ENCODE results near the gene KCNK3.

KCNK3 gene

GRCh38 chr2:26691881-26692278 lies 642 bp upstream of the KCNK3 start:
- peak; percentile 53 for DNase-seq

- peak; percentile 74 for DNase-seq
Observed at GRCh38 chr2:26692897-26693849, 651 bp downstream of the KCNK3 start.

DNA sequence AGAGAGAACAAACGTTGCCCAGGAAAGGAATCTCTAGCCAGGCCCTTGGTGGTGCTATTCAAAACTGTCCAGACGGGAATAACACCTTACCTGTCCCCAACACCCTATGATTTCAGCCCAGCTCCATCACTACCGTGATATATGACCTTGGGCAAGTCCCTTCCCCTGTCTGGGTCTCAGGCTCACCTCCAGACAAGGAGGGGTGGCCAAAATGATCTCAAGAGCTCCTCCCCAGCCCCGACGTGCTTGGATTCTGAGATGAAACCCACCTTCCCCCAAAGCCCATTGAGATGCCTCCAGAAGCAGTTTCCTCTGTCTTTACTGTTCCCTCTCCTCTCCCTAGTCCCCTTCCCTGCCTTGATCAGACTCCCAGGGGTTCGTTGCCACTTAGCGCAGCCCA lies 1.5 kb downstream of the KCNK3 start:
- no peak for DNase-seq

GRCh38 chr2:26696351-26696816 lies 3.9 kb downstream of the KCNK3 start:
- DNase-seq: no peak

DNA sequence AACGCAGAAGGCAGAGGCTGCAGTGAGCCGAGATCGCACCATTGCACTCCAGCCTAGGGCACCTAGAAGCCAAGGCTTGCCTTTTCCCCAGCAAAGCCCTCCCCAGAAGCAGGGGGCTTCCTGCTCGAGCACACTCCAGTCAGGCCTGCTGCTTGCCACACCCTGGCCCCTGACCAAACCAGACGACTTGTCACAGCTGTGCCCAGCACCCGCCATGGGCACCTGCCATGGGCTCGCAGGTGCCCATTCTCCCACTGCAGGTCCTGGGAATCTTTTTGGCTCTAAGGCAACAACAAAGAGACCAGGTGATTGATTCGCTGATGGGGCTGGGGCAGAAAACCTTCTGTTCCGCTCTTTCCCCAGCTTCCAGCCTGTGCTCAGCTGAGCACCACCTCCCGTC lies 4.9 kb downstream of the KCNK3 start:
- no peak for DNase-seq

- no peak for DNase-seq
Observed at GRCh38 chr2:26699295-26699694, 6.8 kb downstream of the KCNK3 start.

DNA sequence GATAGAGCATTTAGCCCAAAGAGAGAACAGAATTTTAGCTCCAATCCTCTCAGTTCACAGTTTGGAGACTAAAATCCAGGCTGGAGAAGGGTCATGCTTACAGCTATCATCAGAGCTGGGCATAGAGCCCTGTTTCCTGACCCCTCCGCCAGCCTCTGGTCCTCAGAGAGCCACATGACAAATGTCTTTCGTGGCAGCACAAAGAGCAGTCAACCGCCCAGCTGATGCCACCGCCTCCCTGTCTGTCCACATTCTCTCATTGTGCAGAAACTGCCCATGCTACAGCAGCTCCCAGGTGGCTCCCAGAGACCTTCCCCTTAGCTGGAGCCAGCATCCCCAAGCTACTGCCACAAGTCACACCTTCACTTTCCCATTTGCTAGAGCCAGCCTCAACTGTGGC lies 7.6 kb downstream of the KCNK3 start:
- DNase-seq: no peak

- no peak for DNase-seq
Observed at GRCh38 chr2:26701596-26701995, 9.1 kb downstream of the KCNK3 start.

DNA sequence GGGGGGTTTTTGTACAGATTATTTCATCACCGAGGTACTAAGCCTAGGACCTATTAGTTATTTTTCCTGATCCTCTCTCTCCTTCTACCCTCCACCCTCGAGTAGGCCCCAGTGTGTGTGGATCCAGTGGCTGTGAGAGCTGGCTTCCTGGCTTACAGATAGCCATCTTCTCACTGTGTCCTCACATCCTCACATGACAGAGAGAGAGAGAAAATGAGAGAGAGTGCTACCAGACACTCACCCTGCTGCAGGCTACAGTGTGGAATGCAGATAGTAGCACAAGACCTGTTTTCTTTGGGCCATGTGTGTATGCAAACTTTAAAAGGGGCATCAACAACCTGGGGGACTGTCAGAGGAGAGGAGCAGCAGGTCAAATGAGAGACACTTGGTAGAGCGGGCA lies 9.5 kb downstream of the KCNK3 start:
- no peak for DNase-seq

DNA sequence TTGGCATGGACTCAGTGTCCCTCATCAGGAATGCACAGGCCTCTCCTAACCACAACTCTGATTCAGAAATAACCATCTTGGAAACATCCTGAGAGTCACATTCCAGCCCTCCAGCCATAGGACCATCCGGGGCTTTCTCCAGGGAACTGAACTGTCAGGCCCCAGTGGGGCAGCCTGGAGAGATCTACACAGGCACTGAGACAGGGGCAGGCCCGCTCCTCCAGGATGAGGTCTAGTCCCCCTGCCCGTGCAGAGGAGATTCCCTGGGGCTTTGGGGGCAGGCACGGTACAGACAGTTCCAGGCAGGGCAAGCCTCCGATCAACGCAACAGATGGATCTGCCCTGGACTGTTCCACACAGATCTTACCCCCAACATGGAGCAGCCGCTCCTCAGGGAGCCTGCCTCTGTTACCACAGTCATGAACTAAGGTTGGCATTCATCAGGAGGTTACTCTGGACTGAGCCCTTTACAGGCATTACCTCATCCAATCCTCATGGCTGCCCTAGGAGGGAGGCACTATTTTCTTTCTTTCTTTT lies 12.0 kb downstream of the KCNK3 start:
- DNase-seq: no peak

- DNase-seq: no peak
Observed at GRCh38 chr2:26705126-26705525, 12.6 kb downstream of the KCNK3 start.

DNA sequence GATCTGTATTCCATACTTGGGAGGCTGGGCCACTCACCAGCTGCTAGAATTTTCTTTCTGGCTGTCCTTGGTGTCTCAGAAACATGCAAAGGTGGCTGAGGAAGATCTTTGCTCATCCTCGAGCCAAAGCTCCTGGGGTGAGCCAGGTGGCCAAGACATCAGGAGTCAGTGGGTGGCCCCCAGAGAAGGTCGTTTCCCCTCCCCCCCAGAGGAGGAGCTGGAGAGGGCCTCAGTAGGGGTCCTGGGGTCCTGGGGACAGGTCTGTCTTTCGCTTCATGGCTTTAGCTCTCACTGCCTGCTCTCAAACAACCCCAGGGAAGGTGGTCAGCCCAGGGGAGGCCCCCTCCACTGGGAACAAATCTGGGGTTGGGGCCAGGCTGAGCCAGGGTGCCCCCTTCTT lies 13.6 kb downstream of the KCNK3 start:
- no peak for DNase-seq

DNA sequence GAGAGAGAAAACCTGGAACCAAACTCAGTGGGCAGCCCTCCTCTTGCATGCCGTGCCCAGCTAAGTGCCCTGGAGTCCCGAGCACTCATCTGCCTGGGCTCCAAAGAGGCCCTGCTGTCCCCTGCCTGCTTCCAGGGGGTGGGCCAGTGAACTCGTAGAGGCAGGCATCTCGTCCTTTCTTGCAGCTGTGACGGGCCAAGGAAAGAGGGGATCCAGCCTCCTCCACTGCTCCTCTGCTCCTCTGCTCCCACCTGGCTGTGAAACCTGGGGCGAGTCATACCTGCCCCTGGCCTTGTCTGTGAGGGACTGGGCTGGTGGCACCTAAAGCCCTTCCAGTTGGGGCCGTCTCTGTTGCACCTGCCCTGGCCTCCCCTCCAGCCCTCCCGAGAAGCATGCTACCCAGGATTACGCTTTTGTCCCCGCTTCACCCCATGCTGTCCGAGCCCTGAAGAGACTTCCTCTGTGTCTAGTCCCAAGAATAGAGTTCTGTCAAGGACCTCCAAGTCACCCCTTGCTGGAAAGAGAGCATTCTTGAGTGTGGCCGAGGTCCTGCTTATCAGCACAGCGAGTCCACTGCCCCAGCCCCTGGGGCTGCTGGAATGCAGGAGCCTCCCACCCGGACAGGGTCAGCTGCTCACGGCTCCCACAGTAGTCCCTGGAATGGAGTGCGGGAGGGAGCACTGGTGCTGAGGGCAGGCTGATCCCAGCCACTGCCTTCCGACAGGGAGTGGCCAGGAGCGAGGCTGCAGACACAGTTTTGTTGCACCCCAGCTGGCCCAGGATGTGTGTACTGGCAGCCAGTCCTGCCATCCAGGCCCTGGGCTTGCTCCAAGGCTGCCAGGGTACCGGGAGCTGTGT lies 14.3 kb downstream of the KCNK3 start:
- no peak for DNase-seq

GRCh38 chr2:26707747-26708146 lies 15.2 kb downstream of the KCNK3 start:
- no peak for DNase-seq

GRCh38 chr2:26708457-26708856 lies 15.9 kb downstream of the KCNK3 start:
- no peak for DNase-seq

- no peak for DNase-seq
Observed at GRCh38 chr2:26709323-26710110, 17.0 kb downstream of the KCNK3 start.

- DNase-seq: no peak
Observed at GRCh38 chr2:26710145-26710544, 17.6 kb downstream of the KCNK3 start.

DNA sequence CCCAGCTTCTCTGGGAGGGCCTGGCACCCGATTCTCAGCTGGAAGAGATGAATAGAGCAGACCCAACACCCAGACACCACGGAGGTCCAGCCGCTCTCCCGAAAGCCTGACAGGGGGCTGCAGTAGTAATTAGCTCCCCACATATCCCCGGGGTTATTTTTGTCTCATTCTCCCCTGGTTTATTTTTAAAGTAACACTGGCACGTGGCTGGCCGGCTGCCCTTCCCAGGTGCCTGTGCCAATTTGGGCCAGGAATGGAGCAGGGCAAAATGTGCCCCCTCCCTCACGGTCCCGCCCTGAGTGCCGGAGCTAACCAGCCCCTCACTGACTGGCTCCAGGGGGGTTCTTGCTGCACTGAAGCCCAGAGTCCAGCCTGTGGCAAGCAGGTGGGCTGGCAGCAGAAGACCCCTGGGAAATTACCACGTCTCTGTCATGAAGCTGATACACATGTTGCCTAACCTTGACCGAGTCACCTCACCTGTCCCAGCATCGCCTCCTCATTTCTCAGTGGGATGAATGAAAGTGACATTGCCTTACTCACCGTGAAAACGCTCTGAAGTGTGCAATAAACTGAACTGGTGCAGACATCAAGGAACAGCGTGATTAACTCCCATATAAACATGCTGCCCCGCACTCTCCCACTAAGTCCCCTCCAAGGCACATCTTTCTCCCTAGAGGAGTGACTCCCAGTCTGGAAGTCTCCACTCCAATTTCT lies 18.4 kb downstream of the KCNK3 start:
- DNase-seq: no peak

GRCh38 chr2:26711457-26712161 lies 19.1 kb downstream of the KCNK3 start:
- DNase-seq: peak; percentile 35

- peak; percentile 95 for DNase-seq
Observed at GRCh38 chr2:26712486-26713465, 20.3 kb downstream of the KCNK3 start.

Data from NCI-H69 (cell line).